Head of caudate nucleus (tissue), 42 donors: Measurements from ENCODE around the gene COL1A2.

ENCODE experiments used
- DNase-seq, 42 donors: peaks; one replicate each; pipeline versions ENCODE4 v3.0.0 to v3.0.0-alpha.2; 2020 to 2021; ENCODE audit warnings: mixed read lengths in 7 of 42
- intact Hi-C: fragments of 100-400 bp; cut with DNase I; formaldehyde crosslinking; loops from one replicate; pipeline ENCODE4 v1.15.0; 2022

Gene COL1A2

GRCh38 chr7:94394437-94395140 lies at the start of gene COL1A2:
TSS of gene COL1A2 (plus strand) at chr7:94394895. CDS start at chr7:94395032, 137 bp downstream.
- intact Hi-C loops, result loop anchor here (10.0 kb wide), 1 partner anchor 110 kb away; no protein-coding TSS in a partner anchor
- DNase-seq, result no peak

GRCh38 chr7:94345907-94346306 lies 48.8 kb upstream of the COL1A2 start:
- intact Hi-C loops, result no loop called here
- DNase-seq, result no peak

- no peak for DNase-seq
Measured at GRCh38 chr7:94348142-94348541, 46.6 kb upstream of the COL1A2 start.

GRCh38 chr7:94350734-94351133 lies 44.0 kb upstream of the COL1A2 start:
- intact Hi-C loops, result no loop called here
- DNase-seq, result no peak

More at GRCh38 chr7:94348142-94348541, 46.6 kb upstream of the COL1A2 start:
- intact Hi-C loops, result no loop called here

GRCh38 chr7:94351703-94352102 lies 43.0 kb upstream of the COL1A2 start:
- no peak for DNase-seq
- intact Hi-C loops, result no loop called here

- intact Hi-C loops, result no loop called here
- DNase-seq, result no peak
Measured at GRCh38 chr7:94352887-94353286, 41.8 kb upstream of the COL1A2 start.

GRCh38 chr7:94354953-94355352 lies 39.7 kb upstream of the COL1A2 start:
- no peak for DNase-seq
- intact Hi-C loops, result no loop called here

GRCh38 chr7:94355454-94355853 lies 39.2 kb upstream of the COL1A2 start:
- intact Hi-C loops, result no loop called here
- no peak for DNase-seq

- intact Hi-C loops, result no loop called here
Measured at GRCh38 chr7:94357076-94357475, 37.6 kb upstream of the COL1A2 start.

GRCh38 chr7:94360926-94361325 lies 33.8 kb upstream of the COL1A2 start:
- DNase-seq, result no peak
- intact Hi-C loops, result no loop called here

More at GRCh38 chr7:94357076-94357475, 37.6 kb upstream of the COL1A2 start:
- no peak for DNase-seq

GRCh38 chr7:94362276-94362675 lies 32.4 kb upstream of the COL1A2 start:
- intact Hi-C loops, result no loop called here

GRCh38 chr7:94364816-94365215 lies 29.9 kb upstream of the COL1A2 start:
- DNase-seq, result no peak
- intact Hi-C loops, result no loop called here

More at GRCh38 chr7:94362276-94362675, 32.4 kb upstream of the COL1A2 start:
- DNase-seq, result no peak

- DNase-seq, result no peak
- intact Hi-C loops, result no loop called here
Measured at GRCh38 chr7:94366163-94366562, 28.5 kb upstream of the COL1A2 start.

GRCh38 chr7:94366832-94367231 lies 27.9 kb upstream of the COL1A2 start:
- intact Hi-C loops, result no loop called here
- DNase-seq, result no peak

- no peak for DNase-seq
- intact Hi-C loops, result no loop called here
Measured at GRCh38 chr7:94367949-94368348, 26.7 kb upstream of the COL1A2 start.

GRCh38 chr7:94368371-94368791 lies 26.3 kb upstream of the COL1A2 start:
- no peak for DNase-seq
- intact Hi-C loops, result no loop called here

GRCh38 chr7:94374231-94374630 lies 20.5 kb upstream of the COL1A2 start:
- DNase-seq, result peak in 5 of 42 donors; percentile 3 to 31 (median 17)
- intact Hi-C loops, result no loop called here

- intact Hi-C loops, result no loop called here
- no peak for DNase-seq
Measured at GRCh38 chr7:94374721-94375566, 19.8 kb upstream of the COL1A2 start.

- intact Hi-C loops, result no loop called here
- DNase-seq, result no peak
Measured at GRCh38 chr7:94375691-94376090, 19.0 kb upstream of the COL1A2 start.

- intact Hi-C loops, result no loop called here
- no peak for DNase-seq
Measured at GRCh38 chr7:94376281-94376680, 18.4 kb upstream of the COL1A2 start.
